Skeletal muscle satellite cell (primary cell): ENCODE data around the gene SLC2A6.

Experiments used
- H3K27me3 ChIP-seq: 2 replicates; pipeline ENCODE4 v1.7.0; 2013; ENCODE audit warnings: low read length; ENCODE audit not compliant: control insufficient read depth, insufficient read depth
- H3K36me3 ChIP-seq: 2 replicates; pipeline ENCODE4 v1.7.0; 2013; ENCODE audit warnings: mild to moderate bottlenecking, control low read depth, low read length; ENCODE audit not compliant: insufficient read depth
- H3K4me1 ChIP-seq: 2 replicates; pipeline ENCODE4 v1.7.0; 2013; ENCODE audit warnings: low read length; ENCODE audit not compliant: control insufficient read depth, insufficient read depth
- H3K4me2 ChIP-seq: 2 replicates; pipeline ENCODE4 v1.7.0; 2013; ENCODE audit warnings: mild to moderate bottlenecking, low read length
- H3K4me3 ChIP-seq: 2 replicates; pipeline ENCODE4 v1.7.0; 2013; ENCODE audit warnings: low read length
- H3K9ac ChIP-seq: 2 replicates; pipeline ENCODE4 v1.7.0; 2013; ENCODE audit warnings: mild to moderate bottlenecking, low read depth, low read length, moderate library complexity
- H3K9me3 ChIP-seq: replicated peaks from 2 replicates; pipeline ENCODE4 v1.7.0; 2013; ENCODE audit warnings: mild to moderate bottlenecking, control low read depth, low read length

SLC2A6 gene

GRCh38 chr9:133493428-133493827 lies 14.5 kb upstream of the SLC2A6 start:
- Histone ChIP-seq H3K4me3 (no peak overlapping the region), H3K4me2 (no peak overlapping the region), H3K9ac (no peak overlapping the region), H3K27me3 (peaks cover 13% of the 10 kb centered on the region), H3K36me3 (no peaks in the 10 kb centered on the region), H3K4me1 (peaks cover 14% of the 10 kb centered on the region), H3K9me3 (no peaks in the 10 kb centered on the region)

- Histone ChIP-seq H3K27me3 (peaks cover 8% of the 10 kb centered on the region), H3K4me2 (peak overlapping the region; percentile 22), H3K36me3 (no peaks in the 10 kb centered on the region), H3K4me3 (no peak overlapping the region), H3K9me3 (no peaks in the 10 kb centered on the region), H3K9ac (peak overlapping the region; percentile 55), H3K4me1 (peaks cover 14% of the 10 kb centered on the region)
Measured at GRCh38 chr9:133492061-133493021, 13.4 kb upstream of the SLC2A6 start.

GRCh38 chr9:133491656-133491925 lies 12.7 kb upstream of the SLC2A6 start:
- Histone ChIP-seq H3K9ac (no peak overlapping the region), H3K4me1 (peaks cover 14% of the 10 kb centered on the region), H3K36me3 (no peaks in the 10 kb centered on the region), H3K9me3 (no peaks in the 10 kb centered on the region), H3K4me2 (no peak overlapping the region), H3K27me3 (peaks cover 2% of the 10 kb centered on the region), H3K4me3 (no peak overlapping the region)

GRCh38 chr9:133490865-133491655 lies 12.2 kb upstream of the SLC2A6 start:
- no peak overlapping the region for H3K4me2 ChIP-seq
- H3K36me3 ChIP-seq, result no peaks in the 10 kb centered on the region
- no peak overlapping the region for H3K9ac ChIP-seq
- no peaks in the 10 kb centered on the region for H3K9me3 ChIP-seq
- peaks cover 14% of the 10 kb centered on the region for H3K4me1 ChIP-seq
- no peak overlapping the region for H3K4me3 ChIP-seq
- H3K27me3 ChIP-seq, result peaks cover 2% of the 10 kb centered on the region

GRCh38 chr9:133490201-133490681 lies 11.3 kb upstream of the SLC2A6 start:
- no peak overlapping the region for H3K9ac ChIP-seq

GRCh38 chr9:133489253-133490190 lies 10.6 kb upstream of the SLC2A6 start:
- no peak overlapping the region for H3K4me3 ChIP-seq
- H3K36me3 ChIP-seq, result no peaks in the 10 kb centered on the region
- H3K4me2 ChIP-seq, result no peak overlapping the region
- H3K4me1 ChIP-seq, result peaks cover 14% of the 10 kb centered on the region
- peaks cover 2% of the 10 kb centered on the region for H3K27me3 ChIP-seq
- no peak overlapping the region for H3K9ac ChIP-seq
- H3K9me3 ChIP-seq, result no peaks in the 10 kb centered on the region

More at GRCh38 chr9:133490201-133490681, 11.3 kb upstream of the SLC2A6 start:
- Histone ChIP-seq H3K4me1 (peaks cover 14% of the 10 kb centered on the region), H3K4me2 (no peak overlapping the region), H3K36me3 (no peaks in the 10 kb centered on the region), H3K9me3 (no peaks in the 10 kb centered on the region), H3K27me3 (peaks cover 2% of the 10 kb centered on the region), H3K4me3 (no peak overlapping the region)

GRCh38 chr9:133488686-133489252 lies 9.9 kb upstream of the SLC2A6 start:
- H3K4me1 ChIP-seq, result peaks cover 14% of the 10 kb centered on the region

GRCh38 chr9:133487331-133487725 lies 8.4 kb upstream of the SLC2A6 start:
- Histone ChIP-seq H3K4me3 (no peak overlapping the region), H3K4me1 (peaks cover 8% of the 10 kb centered on the region), H3K27me3 (peaks cover 14% of the 10 kb centered on the region), H3K9me3 (no peaks in the 10 kb centered on the region), H3K36me3 (no peaks in the 10 kb centered on the region), H3K4me2 (no peak overlapping the region), H3K9ac (no peak overlapping the region)

More at GRCh38 chr9:133488686-133489252, 9.9 kb upstream of the SLC2A6 start:
- peaks cover 4% of the 10 kb centered on the region for H3K27me3 ChIP-seq
- no peaks in the 10 kb centered on the region for H3K36me3 ChIP-seq
- no peaks in the 10 kb centered on the region for H3K9me3 ChIP-seq
- H3K9ac ChIP-seq, result no peak overlapping the region
- no peak overlapping the region for H3K4me3 ChIP-seq
- no peak overlapping the region for H3K4me2 ChIP-seq

GRCh38 chr9:133485531-133486260 lies 6.8 kb upstream of the SLC2A6 start:
- no peaks in the 10 kb centered on the region for H3K4me1 ChIP-seq
- no peak overlapping the region for H3K4me3 ChIP-seq
- H3K9ac ChIP-seq, result no peak overlapping the region
- H3K9me3 ChIP-seq, result no peaks in the 10 kb centered on the region
- H3K36me3 ChIP-seq, result no peaks in the 10 kb centered on the region
- peaks cover 14% of the 10 kb centered on the region for H3K27me3 ChIP-seq
- H3K4me2 ChIP-seq, result no peak overlapping the region

GRCh38 chr9:133484671-133485437 lies 6.0 kb upstream of the SLC2A6 start:
- no peaks in the 10 kb centered on the region for H3K4me1 ChIP-seq
- no peaks in the 10 kb centered on the region for H3K36me3 ChIP-seq
- no peak overlapping the region for H3K4me3 ChIP-seq
- H3K27me3 ChIP-seq, result peaks cover 14% of the 10 kb centered on the region
- H3K9ac ChIP-seq, result no peak overlapping the region
- no peaks in the 10 kb centered on the region for H3K9me3 ChIP-seq
- no peak overlapping the region for H3K4me2 ChIP-seq
